SU-DHL-6 (cell line): ENCODE data around the gene FERMT3.

Source experiments
- H2AFZ ChIP-seq: fragments of 200-600 bp; sonication (generic); 2 replicates; pipeline ENCODE4 v1.6.1; 2014; ENCODE audit warnings: low read depth, mild to moderate bottlenecking, moderate library complexity, mixed read lengths, antibody characterized with exemption, low read length; ENCODE audit not compliant: severe bottlenecking
- H3F3A ChIP-seq: fragments of 200-600 bp; shearing (Covaris generic); 2 replicates; pipeline ENCODE4 v1.6.0; 2016; ENCODE audit warnings: antibody characterized with exemption, mild to moderate bottlenecking; ENCODE audit not compliant: insufficient read depth
- H3K27ac ChIP-seq: fragments of 200-600 bp; sonication (generic); 2 replicates; pipeline ENCODE4 v1.5.1; 2016; ENCODE audit warnings: low read depth, mild to moderate bottlenecking, low read length, moderate library complexity, mixed read lengths
- H3K27me3 ChIP-seq: fragments of 200-600 bp; sonication (generic), shearing (Covaris generic); 2 replicates; pipeline ENCODE4 v1.6.0; 2014; ENCODE audit warnings: mild to moderate bottlenecking, low read length
- H3K36me3 ChIP-seq: fragments of 200-600 bp; sonication (generic); 2 replicates; pipeline ENCODE4 v1.6.1; 2014; ENCODE audit warnings: mild to moderate bottlenecking, low read length, mixed read lengths
- H3K4me2 ChIP-seq: fragments of 300-600, 200-600 bp; shearing (Covaris generic), sonication (generic); 2 replicates; pipeline ENCODE4 v1.6.0; 2014; ENCODE audit warnings: low read length, low read depth, mild to moderate bottlenecking; ENCODE audit not compliant: poor library complexity, severe bottlenecking
- H3K4me3 ChIP-seq: fragments of 200-600 bp; sonication (generic); 2 replicates; pipeline ENCODE4 v1.5.1; 2014; ENCODE audit warnings: antibody characterized with exemption, low read length, mild to moderate bottlenecking, mixed read lengths; ENCODE audit not compliant: insufficient read depth, poor library complexity, severe bottlenecking
- H3K79me2 ChIP-seq: fragments of 200-600 bp; sonication (generic); 2 replicates; pipeline ENCODE4 v1.6.1; 2014; ENCODE audit warnings: mild to moderate bottlenecking, low read length, moderate library complexity; ENCODE audit not compliant: insufficient read depth
- H3K9ac ChIP-seq: fragments of 200-600 bp; sonication (generic); 2 replicates; pipeline ENCODE4 v1.7.0; 2014; ENCODE audit warnings: mild to moderate bottlenecking, low read length
- H3K9me2 ChIP-seq: fragments of 200-600 bp; sonication (generic); replicated peaks from 2 replicates; pipeline ENCODE4 v1.6.1; 2014; ENCODE audit warnings: low read length; ENCODE audit not compliant: insufficient read depth
- H3K9me3 ChIP-seq: fragments of 200-600 bp; sonication (generic); 2 replicates; pipeline ENCODE4 v1.6.1; 2014; ENCODE audit warnings: low read length, mixed read lengths; ENCODE audit not compliant: insufficient read depth
- H4K20me1 ChIP-seq: fragments of 200-600 bp; sonication (generic); 2 replicates; pipeline ENCODE4 v1.6.1; 2014; ENCODE audit warnings: low read depth, mild to moderate bottlenecking, antibody characterized with exemption, low read length, moderate library complexity, mixed read lengths
- EZH2phosphoT487 ChIP-seq: fragments of 200-600 bp; sonication (generic), shearing (Covaris generic); conservative IDR thresholded peaks from 2 replicates; pipeline ENCODE4 v1.6.1; 2018; ENCODE audit warnings: mild to moderate bottlenecking, antibody characterized with exemption, low read length, moderate library complexity, mixed read lengths
- TF ChIP-seq, protein P1 (sequence below): fragments of 200-600 bp; sonication (generic); IDR thresholded peaks from one replicate; pipeline ENCODE4 v1.5.1; 2017; ENCODE audit warnings: antibody characterized with exemption, mild to moderate bottlenecking, low read length, moderate library complexity; ENCODE audit not compliant: insufficient read depth, poor library complexity, severe bottlenecking

The FERMT3 gene

DNA sequence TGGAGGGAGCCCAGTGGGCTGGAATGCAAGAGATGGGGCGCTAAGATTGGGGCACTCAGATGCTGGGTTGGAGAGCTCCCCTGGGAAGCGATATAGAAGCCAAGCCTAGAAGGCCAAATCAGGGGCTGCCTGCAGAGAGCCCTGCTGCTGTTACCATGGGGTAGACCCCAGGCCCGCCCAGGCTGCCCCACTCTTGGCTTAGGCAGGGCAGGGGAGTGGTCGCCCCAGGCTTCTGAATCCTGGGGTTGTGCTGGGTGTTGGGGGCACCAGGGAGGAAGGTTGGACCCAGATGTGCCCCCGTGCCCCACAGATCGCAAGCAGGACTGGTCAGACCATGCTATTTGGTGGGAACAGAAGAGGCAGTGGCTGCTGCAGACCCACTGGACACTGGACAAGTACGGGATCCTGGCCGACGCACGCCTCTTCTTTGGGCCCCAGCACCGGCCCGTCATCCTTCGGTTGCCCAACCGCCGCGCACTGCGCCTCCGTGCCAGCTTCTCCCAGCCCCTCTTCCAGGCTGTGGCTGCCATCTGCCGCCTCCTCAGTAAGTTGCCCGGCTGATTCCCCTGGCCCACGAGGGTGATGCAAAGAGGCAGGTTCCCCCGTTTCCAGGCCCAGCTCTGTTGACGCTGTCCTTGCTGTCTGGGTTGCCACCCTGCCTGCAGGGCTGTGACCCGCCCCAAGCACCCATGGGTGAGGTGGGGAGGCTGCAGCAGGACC, 3.9 kb downstream of the FERMT3 start:
- no peak for TF ChIP-seq EZH2phosphoT487
- TF ChIP-seq, protein P1, sequence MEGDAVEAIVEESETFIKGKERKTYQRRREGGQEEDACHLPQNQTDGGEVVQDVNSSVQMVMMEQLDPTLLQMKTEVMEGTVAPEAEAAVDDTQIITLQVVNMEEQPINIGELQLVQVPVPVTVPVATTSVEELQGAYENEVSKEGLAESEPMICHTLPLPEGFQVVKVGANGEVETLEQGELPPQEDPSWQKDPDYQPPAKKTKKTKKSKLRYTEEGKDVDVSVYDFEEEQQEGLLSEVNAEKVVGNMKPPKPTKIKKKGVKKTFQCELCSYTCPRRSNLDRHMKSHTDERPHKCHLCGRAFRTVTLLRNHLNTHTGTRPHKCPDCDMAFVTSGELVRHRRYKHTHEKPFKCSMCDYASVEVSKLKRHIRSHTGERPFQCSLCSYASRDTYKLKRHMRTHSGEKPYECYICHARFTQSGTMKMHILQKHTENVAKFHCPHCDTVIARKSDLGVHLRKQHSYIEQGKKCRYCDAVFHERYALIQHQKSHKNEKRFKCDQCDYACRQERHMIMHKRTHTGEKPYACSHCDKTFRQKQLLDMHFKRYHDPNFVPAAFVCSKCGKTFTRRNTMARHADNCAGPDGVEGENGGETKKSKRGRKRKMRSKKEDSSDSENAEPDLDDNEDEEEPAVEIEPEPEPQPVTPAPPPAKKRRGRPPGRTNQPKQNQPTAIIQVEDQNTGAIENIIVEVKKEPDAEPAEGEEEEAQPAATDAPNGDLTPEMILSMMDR: no peak
- H3K9me2 ChIP-seq: no peaks in the 10 kb centered on the region
- H3K9ac ChIP-seq: no peak overlapping the region

GRCh38 chr11:64211181-64211872, 4.8 kb downstream of the FERMT3 start:
- H2AFZ ChIP-seq: no peak overlapping the region
- H3K9me3 ChIP-seq: no peaks in the 10 kb centered on the region
- no peak overlapping the region for H3K4me3 ChIP-seq
- TF ChIP-seq, protein P1: no peak
- no peaks in the 10 kb centered on the region for H3K27me3 ChIP-seq
- H3K4me2 ChIP-seq: no peak overlapping the region
- H3K79me2 ChIP-seq: no peaks in the 10 kb centered on the region; the same call in 1 of the 2 replicates
- peaks cover 6% of the 10 kb centered on the region for H3F3A ChIP-seq
- H3K9me2 ChIP-seq: no peaks in the 10 kb centered on the region
- H4K20me1 ChIP-seq: no peaks in the 10 kb centered on the region
- H3K9ac ChIP-seq: no peak overlapping the region
- H3K27ac ChIP-seq: no peak overlapping the region
- H3K36me3 ChIP-seq: peaks cover 4% of the 10 kb centered on the region

More for the DNA sequence above, 3.9 kb downstream of the FERMT3 start:
- Histone ChIP-seq H3K9me3 (no peaks in the 10 kb centered on the region), H3F3A (peaks cover 14% of the 10 kb centered on the region), H3K4me2 (no peak overlapping the region), H3K27me3 (no peaks in the 10 kb centered on the region), H2AFZ (no peak overlapping the region), H3K27ac (no peak overlapping the region), H3K4me3 (no peak overlapping the region), H3K36me3 (peaks cover 4% of the 10 kb centered on the region), H3K79me2 (no peaks in the 10 kb centered on the region; the same call in 1 of the 2 replicates), H4K20me1 (no peaks in the 10 kb centered on the region)

GRCh38 chr11:64216879-64217278, 10.4 kb downstream of the FERMT3 start:
- Histone ChIP-seq H3F3A (peaks cover 4% of the 10 kb centered on the region; the same call in 1 of the 2 replicates), H2AFZ (no peak overlapping the region), H3K36me3 (peaks cover 4% of the 10 kb centered on the region), H3K4me2 (no peak overlapping the region), H3K9me2 (no peaks in the 10 kb centered on the region), H4K20me1 (no peaks in the 10 kb centered on the region), H3K4me3 (no peak overlapping the region), H3K27me3 (no peaks in the 10 kb centered on the region), H3K27ac (no peak overlapping the region), H3K79me2 (no peaks in the 10 kb centered on the region), H3K9me3 (no peaks in the 10 kb centered on the region), H3K9ac (no peak overlapping the region)
- no peak for TF ChIP-seq EZH2phosphoT487
- TF ChIP-seq, protein P1: no peak
